Gastrocnemius medialis (tissue), 4 donors: ENCODE data around the gene SLX9. TPM values are rescaled to one million over a fixed set of nuclear protein-coding genes. Genes with fewer than 3 reads are reported as not detected.

Experiments used
- ATAC-seq, 2 donors: fragments of 150-250 bp; one replicate each; pipeline ENCODE4 v1.9.1; 2016
- DNase-seq, 2 donors: peaks; one replicate each; pipeline ENCODE4 v3.0.0-alpha.2; 2019
- H3K27ac ChIP-seq, 4 donors: fragments of 200-600 bp; sonication (generic); 1 replicate in 1 of 4; 2 replicates in 3 of 4; pipeline ENCODE4 v1.5.1; 2016 to 2018; ENCODE audit warnings: mild to moderate bottlenecking in 2 of 4, moderate library complexity in 1 of 4
- H3K27me3 ChIP-seq, 3 donors: fragments of 200-600 bp; sonication (generic) in 2 of 3; 1 replicate in 1 of 3; 2 replicates in 2 of 3; pipeline versions ENCODE4 v1.5.1 to v1.6.0; 2016 to 2019; ENCODE audit warnings: mild to moderate bottlenecking in 1 of 3, moderate library complexity in 1 of 3
- H3K36me3 ChIP-seq, 2 donors: fragments of 200-600 bp; sonication (generic) in 1 of 2; one replicate each; pipeline ENCODE4 v1.5.1; 2017 to 2018
- H3K4me1 ChIP-seq, 2 donors: fragments of 200-600 bp; sonication (generic) in 1 of 2; one replicate each; pipeline ENCODE4 v1.5.1; 2016 to 2017; ENCODE audit warnings: mild to moderate bottlenecking in 2 of 2
- H3K4me3 ChIP-seq, 4 donors: fragments of 200-600 bp; sonication (generic) in 3 of 4; 1 replicate in 1 of 4; 2 replicates in 3 of 4; pipeline ENCODE4 v1.5.1; 2016 to 2019; ENCODE audit warnings: mild to moderate bottlenecking in 2 of 4
- H3K9me3 ChIP-seq, 3 donors: fragments of 200-600 bp; sonication (generic) in 2 of 3; 1 replicate in 1 of 3; 2 replicates in 2 of 3; pipeline ENCODE4 v1.5.1; 2016 to 2019
- CTCF ChIP-seq, 5 experiments: fragments of 450-650 bp in 3 of 5; fragments of 200-600 bp in 2 of 5; sonication (generic) in 2 of 5; IDR thresholded peaks in 4 of 5; conservative IDR thresholded peaks in 1 of 5; 1 replicate in 4 of 5; 2 replicates in 1 of 5; pipeline ENCODE4 v1.5.1; 2016 to 2019; ENCODE audit warnings: antibody characterized with exemption in 5 of 5, mild to moderate bottlenecking in 3 of 5, moderate library complexity in 3 of 5
- POLR2A ChIP-seq, 2 donors: fragments of 450-650 bp; IDR thresholded peaks; one replicate each; pipeline ENCODE4 v1.6.1; 2017; ENCODE audit warnings: antibody characterized with exemption in 2 of 2, mild to moderate bottlenecking in 2 of 2, moderate library complexity in 2 of 2
- in situ Hi-C, 4 donors: fragments of 200-750 bp; cut with MboI; loops; one replicate each; pipeline versions ENCODE4 v1.15.0 to v1.8.0; 2017; ENCODE audit warnings: low sequenced_read_pairs in 4 of 4
- intact Hi-C: fragments of 100-400 bp; cut with DNase I; formaldehyde crosslinking; loops from one replicate; pipeline ENCODE4 v1.15.1; 2023; ENCODE audit warnings: low total_unique reads
- total RNA-seq, 4 donors: library from RNA; depleted of rRNA; stranded (reverse); fragments of >200 nt; gene quantifications; one replicate each; pipeline versions ENCODE4 v1.1.0 to v1.2.3, GENCODE V29; 2016

SLX9 gene
- total RNA-seq, 4 donors from 2014 or later: 23.7 to 37.6 (median 25.8) TPM

- in situ Hi-C loops (no loop called here), intact Hi-C loops (no loop called here)
- DNase-seq: no peak
- Histone ChIP-seq H3K27me3 (no peaks in the 10 kb centered on the region), H3K4me1 (peaks cover 13 to 14% of the 10 kb centered on the region in 2 donors), H3K27ac (peak overlapping the region; percentile 29 to 74 (median 53)), H3K9me3 (no peaks in the 10 kb centered on the region), H3K4me3 (no peak overlapping the region), H3K36me3 (no peaks in the 10 kb centered on the region)
- ATAC-seq: no peak
- TF ChIP-seq CTCF (IDR thresholded peaks at IDR 0.05 in 4 of 5, conservative IDR thresholded peaks at IDR 0.05 in 1 of 5) (no peak), POLR2A (IDR thresholded peaks at IDR 0.05) (no peak)
Observed at GRCh38 chr21:44995343-44995941, 55.6 kb downstream of the SLX9 start.

GRCh38 chr21:44996096-44996495 is 56.3 kb downstream of the SLX9 start:
- Histone ChIP-seq H3K4me1 (peaks cover 18 to 20% of the 10 kb centered on the region in 2 donors), H3K27ac (no peak overlapping the region), H3K27me3 (no peaks in the 10 kb centered on the region), H3K36me3 (no peaks in the 10 kb centered on the region), H3K9me3 (no peaks in the 10 kb centered on the region), H3K4me3 (no peak overlapping the region)
- TF ChIP-seq CTCF (IDR thresholded peaks at IDR 0.05 in 4 of 5, conservative IDR thresholded peaks at IDR 0.05 in 1 of 5) (no peak), POLR2A (IDR thresholded peaks at IDR 0.05) (no peak)
- ATAC-seq: no peak
- no peak for DNase-seq
- intact Hi-C loops: no loop called here
- in situ Hi-C loops: no loop called here

GRCh38 chr21:44996501-44996921 is 56.7 kb downstream of the SLX9 start:
- Histone ChIP-seq H3K4me1 (peaks cover 22 to 24% of the 10 kb centered on the region in 2 donors), H3K4me3 (no peak overlapping the region), H3K36me3 (no peaks in the 10 kb centered on the region), H3K9me3 (no peaks in the 10 kb centered on the region), H3K27ac (no peak overlapping the region), H3K27me3 (no peaks in the 10 kb centered on the region)
- ATAC-seq: no peak
- in situ Hi-C loops: no loop called here
- TF ChIP-seq POLR2A (IDR thresholded peaks at IDR 0.05) (no peak), CTCF (IDR thresholded peaks at IDR 0.05 in 4 of 5, conservative IDR thresholded peaks at IDR 0.05 in 1 of 5) (no peak)
- intact Hi-C loops: no loop called here
- no peak for DNase-seq

GRCh38 chr21:44996983-44997936 is 57.4 kb downstream of the SLX9 start:
- no peak for ATAC-seq

More at GRCh38 chr21:44996983-44997936, 57.4 kb downstream of the SLX9 start:
- no peak overlapping the region for H3K27ac ChIP-seq
- H3K9me3 ChIP-seq: no peaks in the 10 kb centered on the region
- intact Hi-C loops: no loop called here
- H3K4me1 ChIP-seq: peaks cover 23 to 26% of the 10 kb centered on the region in 2 donors
- no peaks in the 10 kb centered on the region for H3K27me3 ChIP-seq
- no peak overlapping the region for H3K4me3 ChIP-seq
- in situ Hi-C loops: no loop called here
- H3K36me3 ChIP-seq: no peaks in the 10 kb centered on the region
- DNase-seq: no peak
- TF ChIP-seq POLR2A (IDR thresholded peaks at IDR 0.05): no peak
- TF ChIP-seq CTCF (IDR thresholded peaks at IDR 0.05 in 4 of 5, conservative IDR thresholded peaks at IDR 0.05 in 1 of 5): no peak
